NCI-H1417 (cell line): ENCODE results near the gene ZNF169.
"Not testable (repeated sequence)": the region's sequence is repeated elsewhere in the genome, so short reads cannot be mapped to it uniquely, and the experiment has no call there.

Experiments
- DNase-seq, 3 experiments: peaks; one replicate each; lab custom pipeline; 2025; lab: John Stamatoyannopoulos, UW

Gene ZNF169

GRCh38 chr9:94348754-94349153, 89.7 kb downstream of the ZNF169 start:
- DNase-seq: not testable (repeated sequence)
